Lung (tissue), 12 donors: Measurements from ENCODE around the gene TRAP1. TPM values are rescaled to one million over a fixed set of nuclear protein-coding genes. Genes with fewer than 3 reads are reported as not detected.

Experiments
- ATAC-seq: fragments of 200-7000 bp; cut with Tn5 transposase; one replicate; pipeline ENCODE4 v1.9.1; 2020; ENCODE audit warnings: moderate number of reproducible peaks; ENCODE audit not compliant: insufficient read depth, low FRiP score
- DNase-seq, 3 donors: peaks; one replicate each; pipeline ENCODE4 v3.0.0-alpha.2; 2013 to 2017
- H3K27ac ChIP-seq, 2 donors: one replicate each; pipeline ENCODE4 v1.5.1; 2013; ENCODE audit warnings: mild to moderate bottlenecking in 2 of 2, moderate library complexity in 2 of 2, control low read depth in 1 of 2, inconsistent platforms in 1 of 2, low read depth in 1 of 2, low read length in 1 of 2
- H3K27me3 ChIP-seq, 3 donors: one replicate each; pipeline ENCODE4 v1.5.1; 2013; ENCODE audit warnings: low read length in 2 of 3; ENCODE audit not compliant: control insufficient read depth in 3 of 3, insufficient read depth in 3 of 3
- H3K36me3 ChIP-seq, 4 donors: one replicate each; pipeline ENCODE4 v1.5.1; 2013; ENCODE audit warnings: low read length in 4 of 4, mild to moderate bottlenecking in 1 of 4, moderate library complexity in 1 of 4; ENCODE audit not compliant: control insufficient read depth in 4 of 4, insufficient read depth in 4 of 4
- H3K4me1 ChIP-seq, 5 donors: one replicate each; pipeline ENCODE4 v1.5.1; 2013; ENCODE audit warnings: low read length in 5 of 5, mild to moderate bottlenecking in 2 of 5, moderate library complexity in 1 of 5; ENCODE audit not compliant: control insufficient read depth in 5 of 5, insufficient read depth in 5 of 5
- H3K4me3 ChIP-seq: one replicate; pipeline ENCODE4 v1.5.1; 2013; ENCODE audit warnings: mild to moderate bottlenecking, control low read depth, moderate library complexity
- H3K9ac ChIP-seq, 2 donors: one replicate each; pipeline ENCODE4 v1.5.1; 2013; ENCODE audit warnings: low read length in 2 of 2, control low read depth in 1 of 2; ENCODE audit not compliant: insufficient read depth in 1 of 2
- H3K9me3 ChIP-seq, 4 donors: one replicate each; pipeline ENCODE4 v1.5.1; 2013; ENCODE audit warnings: low read length in 3 of 4, mild to moderate bottlenecking in 1 of 4, moderate library complexity in 1 of 4; ENCODE audit not compliant: control insufficient read depth in 4 of 4, insufficient read depth in 3 of 4
- WGBS, 2 donors: extraction: QIAGEN DNeasy Blood & Tissue Kit; methylation state at CpG; one replicate each; pipeline ENCODE4 v1.1.7; 2013; 5-methylcytosine and 5-hydroxymethylcytosine counted together
- polyA plus RNA-seq, 2 donors: library from polyadenylated mRNA; stranded (reverse); fragments of 200-250 nt; gene quantifications; one replicate each; pipeline ENCODE4 v1.2.1, GENCODE V29; 2013
- total RNA-seq, 2 donors: library from RNA; depleted of rRNA in 1 of 2; stranded (reverse); fragments of >200 nt in 1 of 2; gene quantifications; one replicate each; pipeline ENCODE4 v1.2.1, GENCODE V29; 2014 to 2021
- TF ChIP-seq, protein P1 (sequence below): IDR thresholded peaks from 2 replicates; pipeline ENCODE4 v1.5.1; 2012; ENCODE audit warnings: mild to moderate bottlenecking; ENCODE audit errors: control extremely low read depth, extremely low read depth
- donor health status: control.
- donor health status: control.
- donor health status: Bipolar disorder and iron deficiency.
- donor health status: healthy.
- donor health status: DM: yes; HTN: yes; CAD: no.

The TRAP1 gene
- total and polyA plus RNA-seq, 4 donors, result 44.8 to 94.3 (median 58.8) TPM

- Histone ChIP-seq H3K4me1 (peaks cover 0 to 8% (median 0%) of the 10 kb centered on the region in 5 donors), H3K9ac (no peak overlapping the region), H3K9me3 (no peaks in the 10 kb centered on the region), H3K27ac (no peak overlapping the region), H3K36me3 (peaks cover 7 to 27% (median 22%) of the 10 kb centered on the region in 4 donors), H3K4me3 (no peak overlapping the region), H3K27me3 (no peaks in the 10 kb centered on the region)
- WGBS, 2 donors, result 95% methylated on average over 7 of the region's 7 CpGs
- DNase-seq (no peak), ATAC-seq (no peak)
- TF ChIP-seq, protein P1, sequence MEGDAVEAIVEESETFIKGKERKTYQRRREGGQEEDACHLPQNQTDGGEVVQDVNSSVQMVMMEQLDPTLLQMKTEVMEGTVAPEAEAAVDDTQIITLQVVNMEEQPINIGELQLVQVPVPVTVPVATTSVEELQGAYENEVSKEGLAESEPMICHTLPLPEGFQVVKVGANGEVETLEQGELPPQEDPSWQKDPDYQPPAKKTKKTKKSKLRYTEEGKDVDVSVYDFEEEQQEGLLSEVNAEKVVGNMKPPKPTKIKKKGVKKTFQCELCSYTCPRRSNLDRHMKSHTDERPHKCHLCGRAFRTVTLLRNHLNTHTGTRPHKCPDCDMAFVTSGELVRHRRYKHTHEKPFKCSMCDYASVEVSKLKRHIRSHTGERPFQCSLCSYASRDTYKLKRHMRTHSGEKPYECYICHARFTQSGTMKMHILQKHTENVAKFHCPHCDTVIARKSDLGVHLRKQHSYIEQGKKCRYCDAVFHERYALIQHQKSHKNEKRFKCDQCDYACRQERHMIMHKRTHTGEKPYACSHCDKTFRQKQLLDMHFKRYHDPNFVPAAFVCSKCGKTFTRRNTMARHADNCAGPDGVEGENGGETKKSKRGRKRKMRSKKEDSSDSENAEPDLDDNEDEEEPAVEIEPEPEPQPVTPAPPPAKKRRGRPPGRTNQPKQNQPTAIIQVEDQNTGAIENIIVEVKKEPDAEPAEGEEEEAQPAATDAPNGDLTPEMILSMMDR, result no peak
Measured at GRCh38 chr16:3689731-3690130, 27.6 kb downstream of the TRAP1 start.

DNA sequence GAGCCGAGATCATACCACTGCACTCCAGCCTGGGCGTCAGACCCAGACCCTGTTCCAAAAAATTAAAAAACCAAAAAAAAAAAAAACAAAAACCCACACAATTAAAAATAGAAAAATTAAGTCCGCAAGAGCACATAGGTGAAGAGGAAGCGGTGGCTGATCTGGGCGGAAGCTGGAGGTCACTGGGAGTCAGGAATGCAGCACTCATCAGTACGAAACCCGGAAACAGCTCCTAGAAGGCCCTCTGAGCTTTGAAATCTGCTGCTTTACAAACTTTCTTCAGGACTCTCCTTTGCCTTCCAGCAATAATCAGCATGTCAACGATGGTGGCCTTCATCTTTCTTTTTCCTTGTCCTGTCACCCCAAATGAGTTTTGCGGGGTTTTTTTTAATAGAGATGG, 29.5 kb downstream of the TRAP1 start:
- ATAC-seq, result no peak
- peaks cover 0 to 8% (median 0%) of the 10 kb centered on the region in 5 donors for H3K4me1 ChIP-seq
- TF ChIP-seq, protein P1, result no peak
- no peaks in the 10 kb centered on the region for H3K27me3 ChIP-seq
- H3K4me3 ChIP-seq, result no peak overlapping the region
- H3K36me3 ChIP-seq, result peaks cover 7 to 27% (median 22%) of the 10 kb centered on the region in 4 donors
- 93 to 96% methylated on average over 9 of the region's 9 CpGs for WGBS, 2 donors
- H3K9ac ChIP-seq, result no peak overlapping the region
- H3K27ac ChIP-seq, result no peak overlapping the region
- no peaks in the 10 kb centered on the region for H3K9me3 ChIP-seq
- no peak for DNase-seq

DNA sequence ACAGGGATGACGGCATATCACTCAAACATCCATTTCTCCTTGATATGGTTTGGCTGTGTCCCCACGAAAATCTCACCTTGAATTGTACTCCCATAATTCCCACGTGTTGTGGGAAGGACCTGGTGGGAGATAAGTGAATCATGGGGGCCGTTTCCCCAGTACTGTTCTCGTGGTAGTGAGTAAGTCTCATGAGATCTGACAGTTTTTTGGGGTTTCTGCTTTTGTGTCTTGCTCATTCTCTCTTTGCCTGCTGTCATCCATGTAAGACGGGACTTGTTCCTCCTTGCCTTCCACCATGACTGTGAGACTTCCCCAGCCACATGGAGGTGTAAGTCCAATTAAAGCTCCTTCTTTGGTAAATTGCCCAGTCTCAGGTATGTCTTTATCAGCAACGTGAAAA, 30.3 kb downstream of the TRAP1 start:
- no peaks in the 10 kb centered on the region for H3K9me3 ChIP-seq
- peaks cover 7 to 29% (median 27%) of the 10 kb centered on the region in 4 donors for H3K36me3 ChIP-seq
- TF ChIP-seq, protein P1, result no peak

GRCh38 chr16:3681206-3681605, 36.1 kb downstream of the TRAP1 start:
- H3K9me3 ChIP-seq, result no peaks in the 10 kb centered on the region
- no peak for DNase-seq
- no peak for ATAC-seq
- peaks cover 0 to 2% (median 0%) of the 10 kb centered on the region in 5 donors for H3K4me1 ChIP-seq
- H3K4me3 ChIP-seq, result no peak overlapping the region
- WGBS, 2 donors, result 92 to 93% methylated on average over 3 of the region's 3 CpGs
- no peak overlapping the region for H3K27ac ChIP-seq
- TF ChIP-seq, protein P1, result no peak
- no peak overlapping the region for H3K9ac ChIP-seq
- peaks cover 3 to 42% (median 31%) of the 10 kb centered on the region in 4 donors for H3K36me3 ChIP-seq
- H3K27me3 ChIP-seq, result no peaks in the 10 kb centered on the region

More for the DNA sequence above, 30.3 kb downstream of the TRAP1 start:
- Histone ChIP-seq H3K27ac (no peak overlapping the region), H3K9ac (no peak overlapping the region), H3K4me3 (no peak overlapping the region), H3K4me1 (peaks cover 0 to 8% (median 0%) of the 10 kb centered on the region in 5 donors), H3K27me3 (no peaks in the 10 kb centered on the region)
- ATAC-seq (no peak), DNase-seq (no peak)
- 87 to 88% methylated on average over 7 of the region's 7 CpGs for WGBS, 2 donors
